HCT116 (cell line): ENCODE results near the gene CDKAL1. TPM values are rescaled to one million over a fixed set of nuclear protein-coding genes. Genes with fewer than 3 reads are reported as not detected.

Experiments
- ATAC-seq: fragments of 200-7000 bp; cut with Tn5 transposase; 2 replicates; pipeline ENCODE4 v1.9.1; 2020; ENCODE audit warnings: mild to moderate bottlenecking, moderate library complexity
- BruUV-seq: library from RNA; stranded (reverse); fragments of 400-500 nt; replicated peaks from 2 replicates; lab custom pipeline; 2021; lab: Mats Ljungman, UMichigan
- CTCF ChIA-PET: fragments of 300-600 bp; sonication (Branson Sonifier 250); formaldehyde crosslinking; loops from one replicate; lab custom pipeline; 2021; ENCODE audit warnings: antibody characterized with exemption; lab: Charles Lee
- POLR2A ChIA-PET: fragments of 300-600, 350-600 bp; sonication (Branson Sonifier 250); formaldehyde crosslinking; loops from one replicate; lab custom pipeline; 2021; ENCODE audit warnings: antibody characterized with exemption; lab: Charles Lee
- RAD21 ChIA-PET, 2 experiments: fragments of 300-600 bp; sonication (Branson Sonifier 250); formaldehyde crosslinking; loops; one replicate each; lab custom pipeline; 2023; ENCODE audit warnings: low total read pairs in 2 of 2; ENCODE audit not compliant: uncharacterized antibody in 2 of 2, unreplicated experiment in 2 of 2, low non-redundant PET in 1 of 2; lab: Charles Lee
- DNase-seq: peaks from one replicate; pipeline ENCODE4 v3.0.0-alpha.2; 2010; ENCODE audit warnings: low read depth, low spot score
- H2AFZ ChIP-seq: fragments of 200-600 bp; shearing (Covaris generic), sonication (generic); 2 replicates; pipeline ENCODE4 v1.6.1; 2017; ENCODE audit warnings: low read depth, mixed run types, mixed read lengths, antibody characterized with exemption, low read length; ENCODE audit not compliant: poor library complexity, severe bottlenecking
- H3K27ac ChIP-seq: 2 replicates; pipeline ENCODE4 v1.5.1; 2012; ENCODE audit warnings: low read depth, low read length
- H3K27me3 ChIP-seq: fragments of 200-600 bp; sonication (generic); 2 replicates; pipeline ENCODE4 v1.6.1; 2016; ENCODE audit warnings: mixed run types, low read length, mixed read lengths; ENCODE audit not compliant: insufficient read depth
- H3K36me3 ChIP-seq, 2 experiments: fragments of 200-500 bp in 1 of 2; fragments of 200-600 bp in 1 of 2; sonication (Bioruptor generic) in 1 of 2; sonication (generic) in 1 of 2; 2 replicates each; pipeline versions ENCODE4 v1.5.1 to v1.6.1; 2014 to 2016; ENCODE audit warnings: low read length in 2 of 2, inconsistent platforms in 1 of 2, mixed read lengths in 1 of 2, mixed run types in 1 of 2; ENCODE audit not compliant: insufficient read depth in 2 of 2, control insufficient read depth in 1 of 2
- H3K4me1 ChIP-seq, 2 experiments: fragments of 200-600 bp in 1 of 2; sonication (generic) in 1 of 2; 2 replicates each; pipeline versions ENCODE4 v1.5.1 to v1.6.1; 2012 to 2017; ENCODE audit warnings: low read length in 2 of 2, inconsistent platforms in 1 of 2, mild to moderate bottlenecking in 1 of 2, mixed read lengths in 1 of 2, mixed run types in 1 of 2, moderate library complexity in 1 of 2; ENCODE audit not compliant: insufficient read depth in 2 of 2, control insufficient read depth in 1 of 2
- H3K4me2 ChIP-seq: fragments of 200-600 bp; sonication (generic); 2 replicates; pipeline ENCODE4 v1.6.1; 2017; ENCODE audit warnings: mixed run types, low read length, mixed read lengths
- H3K4me3 ChIP-seq, 2 experiments: fragments of 200-600 bp in 1 of 2; sonication (generic) in 1 of 2; replicated peaks in 1 of 2; 2 replicates each; pipeline ENCODE4 v1.5.1; 2011 to 2016; ENCODE audit warnings: low read length in 2 of 2, control low read depth in 1 of 2, low read depth in 1 of 2, mild to moderate bottlenecking in 1 of 2, mixed read lengths in 1 of 2, mixed run types in 1 of 2
- H3K79me2 ChIP-seq: fragments of 200-600 bp; sonication (generic); 2 replicates; pipeline ENCODE4 v1.6.1; 2017; ENCODE audit warnings: mild to moderate bottlenecking, mixed run types, low read length, moderate library complexity, mixed read lengths; ENCODE audit not compliant: insufficient read depth
- H3K9ac ChIP-seq: fragments of 200-600 bp; sonication (generic); 2 replicates; pipeline ENCODE4 v1.6.1; 2016; ENCODE audit warnings: low read length, mixed read lengths
- H3K9me2 ChIP-seq: fragments of 200-600 bp; sonication (generic), shearing (Covaris generic); 2 replicates; pipeline ENCODE4 v1.6.1; 2017; ENCODE audit warnings: mixed run types, mild to moderate bottlenecking, moderate library complexity; ENCODE audit not compliant: insufficient read depth
- H3K9me3 ChIP-seq, 2 experiments: fragments of 200-500 bp in 1 of 2; fragments of 200-600 bp in 1 of 2; sonication (Bioruptor generic) in 1 of 2; sonication (generic) in 1 of 2; 2 replicates each; pipeline ENCODE4 v1.6.1; 2014 to 2017; ENCODE audit warnings: low read length in 2 of 2, mixed read lengths in 2 of 2, inconsistent platforms in 1 of 2, low read depth in 1 of 2, mild to moderate bottlenecking in 1 of 2, mixed run types in 1 of 2, moderate library complexity in 1 of 2; ENCODE audit not compliant: control insufficient read depth in 1 of 2, insufficient read depth in 1 of 2
- H4K20me1 ChIP-seq: fragments of 200-600 bp; sonication (generic), shearing (Covaris generic); 2 replicates; pipeline ENCODE4 v1.6.1; 2017; ENCODE audit warnings: mixed run types, mild to moderate bottlenecking, moderate library complexity; ENCODE audit not compliant: insufficient read depth
- CBX3 ChIP-seq: IDR thresholded peaks from 2 replicates; pipeline ENCODE4 v1.6.1; 2012; ENCODE audit warnings: low read depth
- CEBPB ChIP-seq: IDR thresholded peaks from 2 replicates; pipeline ENCODE4 v1.6.1; 2012; ENCODE audit warnings: low read depth
- ELF1 ChIP-seq: IDR thresholded peaks from 2 replicates; pipeline ENCODE4 v1.6.1; 2012; ENCODE audit warnings: low read depth, borderline replicate concordance
- EZH2 ChIP-seq: fragments of 200-600 bp; sonication (generic); IDR thresholded peaks from 2 replicates; pipeline ENCODE4 v1.6.1; 2017; ENCODE audit warnings: antibody characterized with exemption, mixed run types
- JUND ChIP-seq: IDR thresholded peaks from 2 replicates; pipeline ENCODE4 v1.6.1; 2012
- POLR2A ChIP-seq: IDR thresholded peaks from 2 replicates; pipeline ENCODE4 v1.7.0; 2011; ENCODE audit warnings: borderline replicate concordance; ENCODE audit not compliant: insufficient read depth, insufficient read length; ENCODE audit errors: extremely low read depth
- SP1 ChIP-seq: IDR thresholded peaks from 2 replicates; pipeline ENCODE4 v1.6.1; 2012; ENCODE audit warnings: low read depth
- SRF ChIP-seq: IDR thresholded peaks from 2 replicates; pipeline ENCODE4 v1.6.1; 2012; ENCODE audit warnings: low read depth
- TCF7L2 ChIP-seq: IDR thresholded peaks from 2 replicates; pipeline ENCODE4 v1.7.0; 2011; ENCODE audit warnings: borderline replicate concordance, inconsistent platforms; ENCODE audit not compliant: insufficient read depth, insufficient read length; ENCODE audit errors: extremely low read depth
- ZNF274 ChIP-seq: fragments of 200-500 bp; sonication (Bioruptor generic); IDR thresholded peaks from 2 replicates; pipeline ENCODE4 v1.6.1; 2014; ENCODE audit warnings: mild to moderate bottlenecking, low read depth, low read length, inconsistent platforms
- intact Hi-C: fragments of 100-400 bp; cut with micrococcal nuclease; formaldehyde crosslinking; loops from 2 replicates; pipeline ENCODE4 v1.10.0; 2022
- total RNA-seq: library from RNA; stranded (reverse); gene quantifications from one replicate; pipeline ENCODE4 v1.2.1, GENCODE V29; 2021; ENCODE audit not compliant: unreplicated experiment
- TF ChIP-seq, protein P1 (sequence below): IDR thresholded peaks from 2 replicates; pipeline ENCODE4 v1.6.1; 2012; ENCODE audit warnings: low read depth
- TF ChIP-seq, protein P2 (sequence below): IDR thresholded peaks from 2 replicates; pipeline ENCODE4 v1.6.1; 2011; ENCODE audit warnings: mild to moderate bottlenecking, low read length, moderate library complexity; ENCODE audit not compliant: insufficient replicate concordance; ENCODE audit errors: extremely low read depth

The CDKAL1 gene
- total RNA-seq, 1 experiment from 2014 or later: 14.9 TPM

DNA sequence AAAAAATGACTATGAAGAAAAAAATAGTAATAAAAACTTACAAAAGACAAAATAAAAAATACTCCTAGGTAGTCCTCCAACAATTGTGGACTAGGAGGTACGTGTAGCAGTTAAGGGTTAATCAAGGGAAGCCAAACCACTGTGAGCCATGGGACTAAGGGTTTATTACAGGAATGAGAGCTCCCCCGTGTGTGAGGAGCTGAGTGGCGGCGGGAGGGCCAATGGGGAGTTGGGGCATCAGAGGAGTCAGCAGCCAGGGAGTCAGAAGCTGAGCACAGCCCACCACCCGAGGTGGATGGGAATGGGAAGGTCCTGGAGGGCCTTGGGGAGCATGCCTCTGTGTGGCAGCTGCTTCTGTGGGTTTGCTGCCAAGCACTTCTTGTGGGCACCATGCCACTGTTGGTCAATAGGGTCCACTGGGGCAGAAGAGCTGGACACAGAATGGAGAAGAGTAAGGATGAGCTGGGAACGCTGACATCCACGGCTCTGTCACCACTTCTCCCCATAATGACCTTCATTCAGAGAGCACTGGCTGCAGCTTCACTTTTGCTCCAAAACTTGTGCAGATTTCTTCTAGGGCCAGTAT is 373.3 kb downstream of the CDKAL1 start (continued):
- no peak for TF ChIP-seq JUND

DNA sequence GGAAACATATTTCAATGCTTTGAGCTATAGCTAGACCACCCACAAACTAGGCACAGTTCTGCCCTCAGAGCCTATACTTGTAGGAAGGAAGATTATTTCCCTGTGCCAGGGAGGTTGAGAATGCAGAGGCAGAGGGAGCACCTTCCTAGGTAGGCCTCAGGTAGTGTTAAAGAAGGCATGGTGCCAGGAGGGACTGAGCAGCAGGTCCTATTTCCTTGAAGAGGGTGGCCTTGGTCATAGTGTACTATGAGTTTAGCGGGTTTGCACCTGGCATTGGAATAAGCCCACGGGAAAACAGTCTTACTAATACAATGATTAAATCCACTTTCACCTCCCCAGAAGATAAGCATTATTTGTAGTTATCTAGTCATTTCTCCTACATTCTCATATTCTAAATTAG is 375.4 kb downstream of the CDKAL1 start:
- DNase-seq (no peak), ATAC-seq (no peak)
- POLR2A ChIA-PET: no interaction called here
- H3K9me2 ChIP-seq: no peaks in the 10 kb centered on the region
- H3K27me3 ChIP-seq: no peaks in the 10 kb centered on the region
- no peaks in the 10 kb centered on the region for H4K20me1 ChIP-seq
- TF ChIP-seq CBX3: no peak
- TF ChIP-seq ZNF274: no peak
- no peak for TF ChIP-seq POLR2A
- no peak for TF ChIP-seq ELF1
- no peak for TF ChIP-seq CEBPB
- TF ChIP-seq SRF: no peak
- no peak for TF ChIP-seq TCF7L2
- TF ChIP-seq, protein P1, sequence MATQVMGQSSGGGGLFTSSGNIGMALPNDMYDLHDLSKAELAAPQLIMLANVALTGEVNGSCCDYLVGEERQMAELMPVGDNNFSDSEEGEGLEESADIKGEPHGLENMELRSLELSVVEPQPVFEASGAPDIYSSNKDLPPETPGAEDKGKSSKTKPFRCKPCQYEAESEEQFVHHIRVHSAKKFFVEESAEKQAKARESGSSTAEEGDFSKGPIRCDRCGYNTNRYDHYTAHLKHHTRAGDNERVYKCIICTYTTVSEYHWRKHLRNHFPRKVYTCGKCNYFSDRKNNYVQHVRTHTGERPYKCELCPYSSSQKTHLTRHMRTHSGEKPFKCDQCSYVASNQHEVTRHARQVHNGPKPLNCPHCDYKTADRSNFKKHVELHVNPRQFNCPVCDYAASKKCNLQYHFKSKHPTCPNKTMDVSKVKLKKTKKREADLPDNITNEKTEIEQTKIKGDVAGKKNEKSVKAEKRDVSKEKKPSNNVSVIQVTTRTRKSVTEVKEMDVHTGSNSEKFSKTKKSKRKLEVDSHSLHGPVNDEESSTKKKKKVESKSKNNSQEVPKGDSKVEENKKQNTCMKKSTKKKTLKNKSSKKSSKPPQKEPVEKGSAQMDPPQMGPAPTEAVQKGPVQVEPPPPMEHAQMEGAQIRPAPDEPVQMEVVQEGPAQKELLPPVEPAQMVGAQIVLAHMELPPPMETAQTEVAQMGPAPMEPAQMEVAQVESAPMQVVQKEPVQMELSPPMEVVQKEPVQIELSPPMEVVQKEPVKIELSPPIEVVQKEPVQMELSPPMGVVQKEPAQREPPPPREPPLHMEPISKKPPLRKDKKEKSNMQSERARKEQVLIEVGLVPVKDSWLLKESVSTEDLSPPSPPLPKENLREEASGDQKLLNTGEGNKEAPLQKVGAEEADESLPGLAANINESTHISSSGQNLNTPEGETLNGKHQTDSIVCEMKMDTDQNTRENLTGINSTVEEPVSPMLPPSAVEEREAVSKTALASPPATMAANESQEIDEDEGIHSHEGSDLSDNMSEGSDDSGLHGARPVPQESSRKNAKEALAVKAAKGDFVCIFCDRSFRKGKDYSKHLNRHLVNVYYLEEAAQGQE: no peak
- TF ChIP-seq EZH2: no peak
- no peak for TF ChIP-seq SP1
- TF ChIP-seq, protein P2, sequence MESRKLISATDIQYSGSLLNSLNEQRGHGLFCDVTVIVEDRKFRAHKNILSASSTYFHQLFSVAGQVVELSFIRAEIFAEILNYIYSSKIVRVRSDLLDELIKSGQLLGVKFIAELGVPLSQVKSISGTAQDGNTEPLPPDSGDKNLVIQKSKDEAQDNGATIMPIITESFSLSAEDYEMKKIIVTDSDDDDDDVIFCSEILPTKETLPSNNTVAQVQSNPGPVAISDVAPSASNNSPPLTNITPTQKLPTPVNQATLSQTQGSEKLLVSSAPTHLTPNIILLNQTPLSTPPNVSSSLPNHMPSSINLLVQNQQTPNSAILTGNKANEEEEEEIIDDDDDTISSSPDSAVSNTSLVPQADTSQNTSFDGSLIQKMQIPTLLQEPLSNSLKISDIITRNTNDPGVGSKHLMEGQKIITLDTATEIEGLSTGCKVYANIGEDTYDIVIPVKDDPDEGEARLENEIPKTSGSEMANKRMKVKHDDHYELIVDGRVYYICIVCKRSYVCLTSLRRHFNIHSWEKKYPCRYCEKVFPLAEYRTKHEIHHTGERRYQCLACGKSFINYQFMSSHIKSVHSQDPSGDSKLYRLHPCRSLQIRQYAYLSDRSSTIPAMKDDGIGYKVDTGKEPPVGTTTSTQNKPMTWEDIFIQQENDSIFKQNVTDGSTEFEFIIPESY: no peak
- no peak overlapping the region for H3K9ac ChIP-seq
- no peaks in the 10 kb centered on the region for H3K36me3 ChIP-seq
- no TSS peak for BruUV-seq
- no peaks in the 10 kb centered on the region for H3K79me2 ChIP-seq
- no peak overlapping the region for H3K4me3 ChIP-seq
- CTCF ChIA-PET: no interaction called here
- no peaks in the 10 kb centered on the region; a peak in 1 of 4 replicates for H3K9me3 ChIP-seq
- H3K4me1 ChIP-seq: no peaks in the 10 kb centered on the region
- intact Hi-C loops: no loop called here
- no peak overlapping the region for H3K4me2 ChIP-seq
- H3K27ac ChIP-seq: no peak overlapping the region
- RAD21 ChIA-PET: no interaction called here
- no peak overlapping the region for H2AFZ ChIP-seq
